Endodermal cell (in vitro differentiated cells): ENCODE data around the gene NLGN1. TPM values are rescaled to one million over a fixed set of nuclear protein-coding genes. Genes with fewer than 3 reads are reported as not detected.

Experiments used
- DNase-seq: peaks from one replicate; pipeline ENCODE4 v3.0.0-alpha.2; 2017
- H3K27ac ChIP-seq: 2 replicates; pipeline ENCODE4 v1.5.1; 2013; ENCODE audit warnings: mild to moderate bottlenecking, low read depth, low read length, moderate library complexity
- H3K27me3 ChIP-seq: 2 replicates; pipeline ENCODE4 v1.6.1; 2013; ENCODE audit warnings: mild to moderate bottlenecking, low read length, moderate library complexity; ENCODE audit not compliant: insufficient read depth, control insufficient read depth, poor library complexity, severe bottlenecking
- H3K36me3 ChIP-seq: 2 replicates; pipeline ENCODE4 v1.7.0; 2013; ENCODE audit warnings: mild to moderate bottlenecking, low read length, moderate library complexity; ENCODE audit not compliant: control insufficient read depth, insufficient read depth
- H3K4me1 ChIP-seq: one replicate; pipeline ENCODE4 v1.7.0; 2013; ENCODE audit warnings: low read length; ENCODE audit not compliant: control insufficient read depth, insufficient read depth
- H3K4me3 ChIP-seq: 2 replicates; pipeline ENCODE4 v1.5.1; 2013; ENCODE audit warnings: mild to moderate bottlenecking, low read length, moderate library complexity
- H3K9ac ChIP-seq: 2 replicates; pipeline ENCODE4 v1.6.1; 2013; ENCODE audit warnings: mild to moderate bottlenecking, low read length, moderate library complexity; ENCODE audit not compliant: poor library complexity, severe bottlenecking; ENCODE audit errors: extremely low read depth
- H3K9me3 ChIP-seq: 2 replicates; pipeline ENCODE4 v1.6.1; 2013; ENCODE audit warnings: mild to moderate bottlenecking, low read length, moderate library complexity; ENCODE audit not compliant: control insufficient read depth
- H3K27ac Mint-ChIP-seq: 2 replicates; pipeline ENCODE4 v1.8.0; 2020; ENCODE audit warnings: mixed read lengths
- H3K27me3 Mint-ChIP-seq: 2 replicates; pipeline ENCODE4 v1.8.0; 2021; ENCODE audit warnings: mild to moderate bottlenecking, mixed read lengths; ENCODE audit not compliant: insufficient read depth
- H3K36me3 Mint-ChIP-seq: 2 replicates; pipeline ENCODE4 v1.8.0; 2020; ENCODE audit warnings: low read depth, mixed read lengths
- H3K4me1 Mint-ChIP-seq: 2 replicates; pipeline ENCODE4 v1.8.0; 2020; ENCODE audit warnings: mixed read lengths
- H3K4me3 Mint-ChIP-seq: 2 replicates; pipeline ENCODE4 v1.8.0; 2020; ENCODE audit warnings: mild to moderate bottlenecking, moderate library complexity, mixed read lengths
- H3K9me3 Mint-ChIP-seq: 2 replicates; pipeline ENCODE4 v1.8.0; 2020; ENCODE audit warnings: mild to moderate bottlenecking, mixed read lengths
- CTCF ChIP-seq: fragments of 200-600 bp; sonication (generic); conservative IDR thresholded peaks from 2 replicates; pipeline ENCODE4 v1.5.0; 2021; ENCODE audit warnings: antibody characterized with exemption, mild to moderate bottlenecking
- WGBS, 2 experiments: methylation state at CpG; one replicate each; pipeline versions ENCODE4 v1.1.5 to v1.1.7; 2013; ENCODE audit warnings: missing lambda C conversion rate in 2 of 2, mixed read lengths in 1 of 2; ENCODE audit not compliant: insufficient coverage in 1 of 2, insufficient read length in 1 of 2; 5-methylcytosine and 5-hydroxymethylcytosine counted together
- total RNA-seq, 2 donors: library from RNA; stranded (reverse); fragmentation: NEBNext Ultra II Directional in 1 of 2; extraction: Animal tissue kit (Norgen Biotek cat#: 25700) in 1 of 2; gene quantifications; 2 replicates in 1 of 2; 3 replicates in 1 of 2; pipeline ENCODE4 v1.2.1, GENCODE V29; 2021

NLGN1 gene
- total RNA-seq, 2 donors from 2014 or later: 3.4 to 14.3 TPM

GRCh38 chr3:174253940-174254339, 856.4 kb downstream of the NLGN1 start:
- no peak overlapping the region for H3K27ac ChIP-seq
- no peaks in the 10 kb centered on the region for H3K27me3 ChIP-seq
- Mint-ChIP-seq H3K4me3 (no peak overlapping the region), H3K9me3 (peaks cover 11% of the 10 kb centered on the region), H3K4me1 (peaks cover 4% of the 10 kb centered on the region), H3K27me3 (no peaks in the 10 kb centered on the region), H3K27ac (no peak overlapping the region), H3K36me3 (peaks cover 4% of the 10 kb centered on the region)
- DNase-seq: no peak
- 96% methylated on average over 4 of the region's 4 CpGs; no CpG with 5 or more reads in 1 of the 2 experiments for WGBS, 2 experiments
- no peak overlapping the region for H3K9ac ChIP-seq
- no peaks in the 10 kb centered on the region for H3K36me3 ChIP-seq
- no peak for TF ChIP-seq CTCF
- peaks cover 13% of the 10 kb centered on the region for H3K9me3 ChIP-seq
- H3K4me3 ChIP-seq: no peak overlapping the region
- H3K4me1 ChIP-seq: no peaks in the 10 kb centered on the region

GRCh38 chr3:174255454-174255853, 857.9 kb downstream of the NLGN1 start:
- DNase-seq: no peak
- H3K27me3 ChIP-seq: no peaks in the 10 kb centered on the region
- Mint-ChIP-seq H3K4me3 (no peak overlapping the region), H3K36me3 (peaks cover 4% of the 10 kb centered on the region), H3K27me3 (no peaks in the 10 kb centered on the region), H3K27ac (no peak overlapping the region), H3K9me3 (peaks cover 11% of the 10 kb centered on the region), H3K4me1 (no peaks in the 10 kb centered on the region)
- no peak overlapping the region for H3K27ac ChIP-seq
- H3K4me1 ChIP-seq: no peaks in the 10 kb centered on the region
- WGBS, 2 experiments: 73 to 78% methylated on average over 5 of the region's 6 CpGs
- no peak for TF ChIP-seq CTCF
- no peaks in the 10 kb centered on the region for H3K36me3 ChIP-seq
- H3K4me3 ChIP-seq: no peak overlapping the region
- no peak overlapping the region for H3K9ac ChIP-seq
- H3K9me3 ChIP-seq: peaks cover 13% of the 10 kb centered on the region

- H3K27ac Mint-ChIP-seq: no peak overlapping the region
- no peak for TF ChIP-seq CTCF
- H3K36me3 ChIP-seq: no peaks in the 10 kb centered on the region
- no peak overlapping the region for H3K27ac ChIP-seq
- WGBS, 2 experiments: 92 to 93% methylated on average over 2 of the region's 2 CpGs
- H3K4me1 Mint-ChIP-seq: no peaks in the 10 kb centered on the region
- DNase-seq: no peak
- no peaks in the 10 kb centered on the region for H3K27me3 ChIP-seq
- no peaks in the 10 kb centered on the region for H3K4me1 ChIP-seq
- H3K4me3 ChIP-seq: no peak overlapping the region
- peaks cover 2% of the 10 kb centered on the region for H3K9me3 Mint-ChIP-seq
- H3K9ac ChIP-seq: no peak overlapping the region
- H3K9me3 ChIP-seq: no peaks in the 10 kb centered on the region
- no peaks in the 10 kb centered on the region for H3K36me3 Mint-ChIP-seq
- no peak overlapping the region for H3K4me3 Mint-ChIP-seq
- H3K27me3 Mint-ChIP-seq: no peaks in the 10 kb centered on the region
Measured at GRCh38 chr3:174266476-174266875, 868.9 kb downstream of the NLGN1 start.
